RWPE2 (cell line): Measurements from ENCODE around the gene OCA2.
"Not testable (repeated sequence)": the region's sequence is repeated elsewhere in the genome, so short reads cannot be mapped to it uniquely, and the experiment has no call there.

Experiments used
- ATAC-seq: fragments of 200-7000 bp; cut with Tn5 transposase; 3 replicates; pipeline ENCODE4 v1.9.1; 2021; ENCODE audit warnings: low read depth
- DNase-seq: peaks from one replicate; pipeline ENCODE4 v3.0.0-alpha.2; 2020; ENCODE audit warnings: low spot score
- H3K27ac ChIP-seq: fragments of 450-650 bp; 2 replicates; pipeline ENCODE4 v1.5.1; 2017; ENCODE audit warnings: mild to moderate bottlenecking; ENCODE audit not compliant: poor library complexity, severe bottlenecking
- H3K27me3 ChIP-seq: fragments of 250-450 bp; sonication (Bioruptor Pico); 2 replicates; pipeline ENCODE4 v1.5.1; 2021; ENCODE audit warnings: mild to moderate bottlenecking, moderate library complexity; ENCODE audit not compliant: insufficient read depth, poor library complexity, severe bottlenecking
- H3K36me3 ChIP-seq: fragments of 250-450 bp; sonication (Bioruptor Pico); 2 replicates; pipeline ENCODE4 v1.5.1; 2020; ENCODE audit warnings: low read depth, mild to moderate bottlenecking, moderate library complexity
- H3K4me1 ChIP-seq: fragments of 250-450 bp; sonication (Bioruptor Pico); 2 replicates; pipeline ENCODE4 v1.5.1; 2021; ENCODE audit warnings: mild to moderate bottlenecking, moderate library complexity; ENCODE audit not compliant: insufficient read depth, poor library complexity, severe bottlenecking
- H3K4me3 ChIP-seq: fragments of 250-450 bp; sonication (Bioruptor Pico); 2 replicates; pipeline ENCODE4 v1.5.1; 2021; ENCODE audit warnings: mild to moderate bottlenecking, moderate library complexity; ENCODE audit not compliant: severe bottlenecking
- H3K9me3 ChIP-seq: fragments of 250-450 bp; sonication (Bioruptor Pico); 2 replicates; pipeline ENCODE4 v1.5.1; 2021; ENCODE audit warnings: mild to moderate bottlenecking, moderate library complexity; ENCODE audit not compliant: severe bottlenecking
- CTCF ChIP-seq: fragments of 450-650 bp; IDR thresholded peaks from one replicate; pipeline ENCODE4 v1.5.1; 2017; ENCODE audit warnings: mild to moderate bottlenecking, moderate library complexity; ENCODE audit not compliant: poor library complexity, severe bottlenecking

OCA2 gene

GRCh38 chr15:27768732-27769475 is 330.2 kb downstream of the OCA2 start:
- no peaks in the 10 kb centered on the region for H3K9me3 ChIP-seq

GRCh38 chr15:27767918-27768640 is 331.0 kb downstream of the OCA2 start:
- ATAC-seq (no peak), DNase-seq (peak; percentile 63)
- TF ChIP-seq CTCF: no peak
- H3K4me1 ChIP-seq: no peaks in the 10 kb centered on the region
- no peaks in the 10 kb centered on the region for H3K36me3 ChIP-seq
- no peaks in the 10 kb centered on the region for H3K9me3 ChIP-seq
- no peak overlapping the region for H3K4me3 ChIP-seq
- no peak overlapping the region for H3K27ac ChIP-seq
- no peaks in the 10 kb centered on the region for H3K27me3 ChIP-seq

More at GRCh38 chr15:27768732-27769475, 330.2 kb downstream of the OCA2 start:
- no peaks in the 10 kb centered on the region for H3K27me3 ChIP-seq
- DNase-seq (peak; percentile 50), ATAC-seq (no peak)
- H3K4me1 ChIP-seq: no peaks in the 10 kb centered on the region
- no peaks in the 10 kb centered on the region for H3K36me3 ChIP-seq
- TF ChIP-seq CTCF: no peak
- no peak overlapping the region for H3K4me3 ChIP-seq
- no peak overlapping the region for H3K27ac ChIP-seq

- not testable (repeated sequence) for ATAC-seq, H3K9me3 ChIP-seq, H3K27me3 ChIP-seq, H3K27ac ChIP-seq, H3K36me3 ChIP-seq, DNase-seq, H3K4me1 ChIP-seq, H3K4me3 ChIP-seq
Observed at GRCh38 chr15:27767430-27767829, 331.7 kb downstream of the OCA2 start.

GRCh38 chr15:27764339-27764738 is 334.8 kb downstream of the OCA2 start:
- no peaks in the 10 kb centered on the region for H3K9me3 ChIP-seq
- no peak for TF ChIP-seq CTCF
- H3K4me1 ChIP-seq: no peaks in the 10 kb centered on the region
- H3K4me3 ChIP-seq: no peak overlapping the region
- no peaks in the 10 kb centered on the region for H3K36me3 ChIP-seq
- H3K27ac ChIP-seq: no peak overlapping the region
- peaks cover 11% of the 10 kb centered on the region for H3K27me3 ChIP-seq
- ATAC-seq (no peak), DNase-seq (peak; percentile 45)

GRCh38 chr15:27763514-27763913 is 335.6 kb downstream of the OCA2 start:
- H3K4me1 ChIP-seq: no peaks in the 10 kb centered on the region
- peaks cover 16% of the 10 kb centered on the region for H3K27me3 ChIP-seq
- H3K27ac ChIP-seq: no peak overlapping the region
- no peak for ATAC-seq
- H3K9me3 ChIP-seq: no peaks in the 10 kb centered on the region
- no peak overlapping the region for H3K4me3 ChIP-seq
- no peaks in the 10 kb centered on the region for H3K36me3 ChIP-seq
- no peak for TF ChIP-seq CTCF
- peak; percentile 28 for DNase-seq
